ENCODE measurements around the gene CDH13. TPM values are rescaled to one million over a fixed set of nuclear protein-coding genes. Genes with fewer than 3 reads are reported as not detected.

The CDH13 gene
- total RNA-seq, 1 experiment from 2014 or later: 66.0 TPM

GRCh38 chr16:83539736-83540490 is 913.1 kb downstream of the CDH13 start:
- DNase-seq (ENCODE audit: low read depth): no peak

- DNase-seq (ENCODE audit: low read depth): no peak
These were observed 914.5 kb downstream of the CDH13 start for GRCh38 chr16:83541231-83541630.

GRCh38 chr16:83542491-83542890 is 915.7 kb downstream of the CDH13 start:
- DNase-seq (ENCODE audit: low read depth): no peak

GRCh38 chr16:83549316-83550182 is 922.8 kb downstream of the CDH13 start:
- DNase-seq (ENCODE audit: low read depth): no peak

- DNase-seq (ENCODE audit: low read depth): no peak
These were observed 923.4 kb downstream of the CDH13 start for GRCh38 chr16:83550183-83550569.

GRCh38 chr16:83552228-83552627 is 925.5 kb downstream of the CDH13 start:
- peak; percentile 94 for DNase-seq (ENCODE audit: low read depth)

- no peak for DNase-seq (ENCODE audit: low read depth)
These were observed 926.2 kb downstream of the CDH13 start for GRCh38 chr16:83552930-83553329.

GRCh38 chr16:83554096-83554495 is 927.3 kb downstream of the CDH13 start:
- DNase-seq (ENCODE audit: low read depth): no peak

GRCh38 chr16:83554540-83554939 is 927.8 kb downstream of the CDH13 start:
- DNase-seq (ENCODE audit: low read depth): no peak

- DNase-seq (ENCODE audit: low read depth): no peak
These were observed 935.1 kb downstream of the CDH13 start for GRCh38 chr16:83561876-83562275.

- DNase-seq (ENCODE audit: low read depth): no peak
These were observed 941.6 kb downstream of the CDH13 start for GRCh38 chr16:83568345-83568744.

GRCh38 chr16:83574388-83574787 is 947.6 kb downstream of the CDH13 start:
- peak; percentile 93 for DNase-seq (ENCODE audit: low read depth)

GRCh38 chr16:83577078-83577745 is 950.4 kb downstream of the CDH13 start:
- no peak for DNase-seq (ENCODE audit: low read depth)

- DNase-seq (ENCODE audit: low read depth): no peak
These were observed 951.4 kb downstream of the CDH13 start for GRCh38 chr16:83578171-83578570.

- DNase-seq (ENCODE audit: low read depth): no peak
These were observed 952.3 kb downstream of the CDH13 start for GRCh38 chr16:83579027-83579426.

GRCh38 chr16:83579436-83579835 is 952.7 kb downstream of the CDH13 start:
- no peak for DNase-seq (ENCODE audit: low read depth)

- peak; percentile 47 for DNase-seq (ENCODE audit: low read depth)
These were observed 954.3 kb downstream of the CDH13 start for GRCh38 chr16:83581082-83581481.

GRCh38 chr16:83581994-83582747 is 955.4 kb downstream of the CDH13 start:
- no peak for DNase-seq (ENCODE audit: low read depth)

- DNase-seq (ENCODE audit: low read depth): no peak
These were observed 959.3 kb downstream of the CDH13 start for GRCh38 chr16:83586036-83586435.

- no peak for DNase-seq (ENCODE audit: low read depth)
These were observed 959.9 kb downstream of the CDH13 start for GRCh38 chr16:83586461-83587200.

GRCh38 chr16:83587201-83587600 is 960.4 kb downstream of the CDH13 start:
- no peak for DNase-seq (ENCODE audit: low read depth)

Measured in HT1080 (cell line).